Activated naive CD4-positive, alpha-beta T cell treated with anti-CD3 and anti-CD28 coated beads for 36 hours (primary cell): ENCODE data around the gene GFPT2. TPM values are rescaled to one million over a fixed set of nuclear protein-coding genes. Genes with fewer than 3 reads are reported as not detected.
A peak's percentile ranks its signal among the peaks of the same experiment; 100 is the strongest.

ENCODE experiments used
- CTCF ChIA-PET: fragments of 350-600 bp; sonication (Branson Sonifier 250); formaldehyde crosslinking; loops from one replicate; lab custom pipeline; 2021; ENCODE audit warnings: antibody characterized with exemption; lab: Charles Lee
- DNase-seq: peaks from one replicate; pipeline ENCODE4 v3.0.0-alpha.2; 2020
- H3K27ac Mint-ChIP-seq: one replicate; pipeline ENCODE4 v1.8.0; 2021; ENCODE audit warnings: mild to moderate bottlenecking, mixed read lengths
- H3K27me3 Mint-ChIP-seq: one replicate; pipeline ENCODE4 v1.8.0; 2021; ENCODE audit warnings: low read depth, mixed read lengths
- H3K36me3 Mint-ChIP-seq: one replicate; pipeline ENCODE4 v1.8.0; 2021; ENCODE audit warnings: low read depth, mixed read lengths
- H3K4me1 Mint-ChIP-seq: one replicate; pipeline ENCODE4 v1.8.0; 2021; ENCODE audit warnings: low read depth, mixed read lengths
- H3K4me3 Mint-ChIP-seq: one replicate; pipeline ENCODE4 v1.8.0; 2021; ENCODE audit warnings: mild to moderate bottlenecking, moderate library complexity, mixed read lengths
- H3K9me3 Mint-ChIP-seq: one replicate; pipeline ENCODE4 v1.8.0; 2021; ENCODE audit warnings: mixed read lengths
- intact Hi-C: fragments of 100-400 bp; cut with micrococcal nuclease; formaldehyde crosslinking; loops from one replicate; pipeline ENCODE4 v1.15.1; 2023
- total RNA-seq, 2 experiments: library from RNA; stranded (reverse); gene quantifications; one replicate each; pipeline ENCODE4 v1.2.3, GENCODE V29; 2021

GFPT2 gene
- total RNA-seq, 2 experiments from 2014 or later, result 0.22 to 0.33 TPM

DNA sequence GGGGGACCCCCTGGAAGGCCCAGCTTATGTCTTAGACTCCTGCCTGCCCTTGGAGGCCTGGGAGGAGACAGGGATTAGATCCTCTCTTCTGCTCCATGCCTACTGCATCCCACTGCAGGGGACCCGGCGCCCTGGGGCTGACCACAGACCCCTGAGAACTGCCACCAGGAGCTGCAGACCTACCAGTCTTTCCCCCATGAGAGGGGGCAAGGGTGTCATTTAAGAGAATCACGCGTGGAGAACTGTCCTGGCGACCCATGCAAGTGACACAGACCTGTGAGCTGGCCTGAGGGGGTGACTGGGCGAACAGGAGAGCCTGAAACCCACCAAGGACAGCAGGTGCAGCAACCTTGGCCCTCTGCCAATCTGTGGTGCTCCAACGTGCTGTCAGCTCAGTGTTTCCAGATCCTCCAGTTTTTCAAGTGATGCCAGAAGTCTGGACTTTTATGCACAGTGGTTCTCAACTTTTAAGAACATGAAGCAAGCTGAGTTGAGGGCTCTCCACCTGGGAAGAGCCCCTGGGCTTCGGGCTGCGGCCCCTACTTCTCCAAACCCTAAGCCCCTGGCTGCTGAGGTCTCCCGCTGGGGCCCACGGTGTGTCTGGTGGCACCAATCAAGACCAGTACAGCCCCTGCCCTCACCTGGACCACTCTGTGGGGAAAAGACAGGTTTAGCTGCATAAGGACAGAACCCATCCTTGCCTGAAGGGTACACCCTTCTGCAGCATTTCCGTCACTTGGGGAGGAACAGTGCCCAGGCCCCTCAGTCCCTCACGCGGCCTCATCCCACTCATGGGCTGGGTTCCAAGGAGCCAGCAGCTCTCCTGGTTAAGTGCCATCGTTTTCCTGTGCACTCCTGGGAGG lies 18.2 kb downstream of the GFPT2 start:
- CTCF ChIA-PET, result interaction anchor here (0.6 kb wide), 1 partner anchor 19 kb away, joined by 4 read pairs; the partner anchor contains the start of gene GFPT2
- no peak overlapping the region for H3K4me3 Mint-ChIP-seq
- no peak for DNase-seq

GRCh38 chr5:180334176-180334575 lies 19.0 kb downstream of the GFPT2 start:
- Mint-ChIP-seq H3K9me3 (no peaks in the 10 kb centered on the region), H3K36me3 (no peaks in the 10 kb centered on the region), H3K27me3 (peaks cover 16% of the 10 kb centered on the region), H3K27ac (no peak overlapping the region), H3K4me1 (no peaks in the 10 kb centered on the region), H3K4me3 (no peak overlapping the region)
- CTCF ChIA-PET, result no interaction called here
- DNase-seq, result no peak
- intact Hi-C loops, result no loop called here

More for the DNA sequence above, 18.2 kb downstream of the GFPT2 start:
- H3K4me1 Mint-ChIP-seq, result no peaks in the 10 kb centered on the region
- H3K9me3 Mint-ChIP-seq, result no peaks in the 10 kb centered on the region
- H3K36me3 Mint-ChIP-seq, result no peaks in the 10 kb centered on the region
- peaks cover 16% of the 10 kb centered on the region for H3K27me3 Mint-ChIP-seq
- intact Hi-C loops, result no loop called here
- H3K27ac Mint-ChIP-seq, result no peak overlapping the region

- Mint-ChIP-seq H3K4me1 (no peaks in the 10 kb centered on the region), H3K9me3 (no peaks in the 10 kb centered on the region), H3K27me3 (peaks cover 16% of the 10 kb centered on the region), H3K4me3 (no peak overlapping the region), H3K27ac (no peak overlapping the region), H3K36me3 (no peaks in the 10 kb centered on the region)
- DNase-seq, result no peak
- intact Hi-C loops, result no loop called here
- CTCF ChIA-PET, result no interaction called here
These were observed 19.5 kb downstream of the GFPT2 start for GRCh38 chr5:180333661-180334060.

DNA sequence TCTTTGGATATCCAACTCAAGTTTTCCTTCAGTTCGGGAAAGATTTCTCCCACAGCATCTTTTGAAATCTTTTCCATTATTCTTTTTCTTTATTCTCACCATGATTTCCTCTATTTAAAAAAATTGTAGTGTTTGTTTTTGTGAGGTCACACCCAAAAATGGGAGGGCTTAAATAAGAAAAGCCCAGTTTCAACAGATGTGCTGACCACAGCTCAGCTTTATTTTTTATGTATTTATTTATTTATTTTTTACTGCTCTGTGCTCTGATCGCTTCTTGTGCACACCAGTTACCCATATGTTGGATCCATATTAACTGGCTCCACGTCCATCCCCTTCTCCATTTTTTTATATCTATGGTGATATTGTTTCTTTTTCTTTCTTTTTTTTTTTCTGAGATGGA lies 20.3 kb downstream of the GFPT2 start:
- H3K27me3 Mint-ChIP-seq, result peaks cover 16% of the 10 kb centered on the region
- H3K4me1 Mint-ChIP-seq, result no peaks in the 10 kb centered on the region
- CTCF ChIA-PET, result no interaction called here
- no peaks in the 10 kb centered on the region for H3K9me3 Mint-ChIP-seq
- intact Hi-C loops, result no loop called here
- no peak overlapping the region for H3K27ac Mint-ChIP-seq
- H3K36me3 Mint-ChIP-seq, result no peaks in the 10 kb centered on the region
- H3K4me3 Mint-ChIP-seq, result no peak overlapping the region
- DNase-seq, result no peak

DNA sequence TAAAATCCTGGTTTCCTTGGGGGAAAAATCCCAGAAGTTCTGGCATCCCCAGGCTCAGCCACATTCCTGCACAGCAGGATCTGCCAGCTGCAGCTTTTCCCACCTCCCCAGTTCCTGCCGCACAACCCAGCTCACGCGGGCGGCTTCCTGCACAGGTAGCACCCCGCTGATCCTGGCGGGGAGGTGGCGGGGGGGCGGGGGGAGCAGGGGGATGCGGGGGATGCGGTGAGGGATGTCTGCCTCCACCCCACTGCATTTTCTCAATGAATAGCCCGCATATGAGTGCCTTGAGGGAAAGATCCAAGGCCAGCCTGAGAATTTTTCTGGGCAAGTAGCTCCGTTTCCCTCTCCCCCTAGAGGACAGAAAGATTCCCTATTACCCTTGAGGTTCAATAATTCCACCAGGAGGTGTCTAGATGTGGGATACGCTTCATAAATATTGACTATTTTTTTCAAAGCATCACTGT lies 21.1 kb downstream of the GFPT2 start:
- intact Hi-C loops, result no loop called here
- CTCF ChIA-PET, result interaction anchor here (0.9 to 1.7 kb wide), 2 partner anchors 16 to 39 kb away, joined by 3 to 8 read pairs; no protein-coding TSS in a partner anchor
- Mint-ChIP-seq H3K4me3 (no peak overlapping the region), H3K27ac (no peak overlapping the region), H3K27me3 (peaks cover 16% of the 10 kb centered on the region), H3K9me3 (no peaks in the 10 kb centered on the region), H3K36me3 (no peaks in the 10 kb centered on the region), H3K4me1 (no peaks in the 10 kb centered on the region)
- no peak for DNase-seq

- CTCF ChIA-PET, result interaction anchor here (0.9 to 1.7 kb wide), 2 partner anchors 16 to 39 kb away, joined by 3 to 8 read pairs; no protein-coding TSS in a partner anchor
- no peak for DNase-seq
- Mint-ChIP-seq H3K27me3 (peaks cover 16% of the 10 kb centered on the region), H3K27ac (no peak overlapping the region), H3K9me3 (no peaks in the 10 kb centered on the region), H3K4me1 (no peaks in the 10 kb centered on the region), H3K4me3 (no peak overlapping the region), H3K36me3 (no peaks in the 10 kb centered on the region)
- intact Hi-C loops, result no loop called here
These were observed 21.5 kb downstream of the GFPT2 start for GRCh38 chr5:180331647-180331950.

DNA sequence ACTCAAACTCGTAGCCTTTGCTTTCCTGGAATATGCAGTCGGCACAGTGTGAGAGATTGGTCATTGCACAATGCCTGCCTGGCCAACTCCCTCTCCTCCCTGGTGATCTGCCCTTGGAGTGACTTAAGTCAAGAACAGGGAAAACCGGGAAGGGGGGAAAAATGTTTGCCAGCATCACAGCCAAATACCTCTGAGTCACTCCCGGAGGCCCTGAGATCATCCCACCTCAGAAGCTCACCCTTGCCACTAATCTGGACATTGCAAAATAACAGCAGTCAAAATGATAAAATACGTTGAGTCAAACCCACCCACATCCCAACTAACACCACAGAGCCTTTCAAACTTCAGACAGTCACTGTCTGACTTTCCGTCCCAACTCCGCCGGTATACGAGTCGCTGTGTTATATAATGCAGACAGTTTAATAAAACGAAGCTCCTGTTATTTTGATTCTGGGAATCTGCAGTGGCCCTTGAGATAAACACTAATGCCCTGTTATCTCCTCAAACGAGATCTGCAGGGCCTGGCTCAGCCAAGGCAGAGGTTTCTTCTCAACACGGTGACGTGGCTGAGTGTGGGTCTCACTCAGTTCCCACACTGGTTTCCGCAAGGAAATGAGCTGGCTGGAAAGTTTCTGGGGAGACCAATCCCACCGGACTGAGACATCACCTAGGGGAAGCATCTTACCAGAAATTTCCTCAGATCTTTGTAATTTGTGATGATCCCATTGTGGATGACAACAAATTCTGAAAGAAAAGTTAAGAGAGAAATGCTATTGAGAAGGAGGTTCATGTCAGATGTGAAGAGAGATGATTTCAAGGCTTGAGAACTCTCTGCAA lies 22.1 kb downstream of the GFPT2 start:
- Mint-ChIP-seq H3K4me1 (no peaks in the 10 kb centered on the region), H3K36me3 (no peaks in the 10 kb centered on the region), H3K27me3 (peaks cover 16% of the 10 kb centered on the region), H3K9me3 (no peaks in the 10 kb centered on the region), H3K4me3 (no peak overlapping the region), H3K27ac (no peak overlapping the region)
- no peak for DNase-seq
- intact Hi-C loops, result no loop called here
- CTCF ChIA-PET, result interaction anchor here (0.6 to 1.7 kb wide), 3 partner anchors 15 to 447 kb away, joined by 3 to 8 read pairs (median 3); no protein-coding TSS in a partner anchor

- intact Hi-C loops, result no loop called here
- Mint-ChIP-seq H3K27me3 (peaks cover 16% of the 10 kb centered on the region), H3K4me3 (no peak overlapping the region), H3K36me3 (no peaks in the 10 kb centered on the region), H3K9me3 (no peaks in the 10 kb centered on the region), H3K4me1 (no peaks in the 10 kb centered on the region), H3K27ac (no peak overlapping the region)
- CTCF ChIA-PET, result interaction anchor here (0.6 to 4.3 kb wide), 3 partner anchors 15 to 248 kb away, joined by 3 to 45 read pairs (median 3); no protein-coding TSS in a partner anchor
- no peak for DNase-seq
These were observed 22.9 kb downstream of the GFPT2 start for GRCh38 chr5:180330270-180330648.

DNA sequence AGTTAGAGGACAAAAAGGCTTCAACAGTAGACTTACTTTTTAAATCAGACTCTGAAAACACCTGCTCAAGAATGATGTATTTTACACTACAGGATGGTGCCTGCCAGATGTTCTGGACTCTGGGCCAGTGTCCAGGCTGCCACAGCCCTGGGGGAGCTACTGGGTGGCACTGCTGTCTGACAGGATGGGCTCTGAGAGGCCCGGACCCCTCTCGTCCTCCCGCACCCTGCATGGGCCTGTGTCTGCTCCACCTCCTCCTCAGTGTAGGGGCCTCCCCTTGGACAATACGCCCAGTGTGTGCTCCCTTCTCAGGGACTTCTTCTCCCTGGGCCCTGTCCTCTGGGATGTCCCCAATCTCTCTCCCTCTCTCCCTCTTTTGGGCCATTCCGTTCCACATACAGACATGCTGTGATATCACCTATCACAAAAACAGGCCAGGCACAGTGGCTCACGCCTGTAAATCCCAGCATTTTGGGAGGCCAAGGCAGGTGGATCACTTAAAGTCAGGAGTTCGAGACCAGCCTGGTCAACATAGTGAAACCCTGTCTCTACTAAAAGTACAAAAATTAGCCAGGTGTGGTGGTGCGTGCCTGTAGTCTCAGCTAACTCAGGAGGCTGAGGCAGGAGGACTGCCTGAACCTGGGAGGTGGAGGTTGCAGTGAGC lies 23.4 kb downstream of the GFPT2 start:
- no peak for DNase-seq
- intact Hi-C loops, result no loop called here
- Mint-ChIP-seq H3K27me3 (peaks cover 16% of the 10 kb centered on the region), H3K4me1 (no peaks in the 10 kb centered on the region), H3K36me3 (no peaks in the 10 kb centered on the region), H3K27ac (no peak overlapping the region), H3K9me3 (no peaks in the 10 kb centered on the region), H3K4me3 (no peak overlapping the region)
- CTCF ChIA-PET, result interaction anchor here (0.6 to 4.3 kb wide), 14 partner anchors 10 to 248 kb away, joined by 3 to 48 read pairs (median 4); no protein-coding TSS in a partner anchor

DNA sequence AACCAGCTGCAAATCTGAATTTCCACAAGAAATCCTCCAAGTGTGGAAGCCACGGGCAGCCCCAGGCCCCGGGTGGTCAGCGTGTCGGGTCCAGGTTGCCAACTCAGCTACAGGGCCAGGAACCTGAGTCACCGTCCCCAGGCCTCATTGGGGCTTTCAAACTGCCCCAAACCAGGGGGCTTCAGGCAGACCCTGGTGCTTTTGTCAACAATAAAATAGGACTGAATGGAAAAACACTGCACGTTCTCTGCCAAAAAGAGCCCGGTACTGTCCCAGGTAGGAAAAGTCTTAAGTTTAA lies 24.0 kb downstream of the GFPT2 start:
- Mint-ChIP-seq H3K36me3 (no peaks in the 10 kb centered on the region), H3K27me3 (peaks cover 16% of the 10 kb centered on the region), H3K9me3 (no peaks in the 10 kb centered on the region), H3K27ac (no peak overlapping the region), H3K4me3 (no peak overlapping the region), H3K4me1 (no peaks in the 10 kb centered on the region)
- DNase-seq, result no peak
- intact Hi-C loops, result no loop called here
- CTCF ChIA-PET, result interaction anchor here (0.6 to 4.3 kb wide), 28 partner anchors 9 to 277 kb away, joined by 3 to 48 read pairs (median 4); partner anchors contain the start of gene GFPT2

DNA sequence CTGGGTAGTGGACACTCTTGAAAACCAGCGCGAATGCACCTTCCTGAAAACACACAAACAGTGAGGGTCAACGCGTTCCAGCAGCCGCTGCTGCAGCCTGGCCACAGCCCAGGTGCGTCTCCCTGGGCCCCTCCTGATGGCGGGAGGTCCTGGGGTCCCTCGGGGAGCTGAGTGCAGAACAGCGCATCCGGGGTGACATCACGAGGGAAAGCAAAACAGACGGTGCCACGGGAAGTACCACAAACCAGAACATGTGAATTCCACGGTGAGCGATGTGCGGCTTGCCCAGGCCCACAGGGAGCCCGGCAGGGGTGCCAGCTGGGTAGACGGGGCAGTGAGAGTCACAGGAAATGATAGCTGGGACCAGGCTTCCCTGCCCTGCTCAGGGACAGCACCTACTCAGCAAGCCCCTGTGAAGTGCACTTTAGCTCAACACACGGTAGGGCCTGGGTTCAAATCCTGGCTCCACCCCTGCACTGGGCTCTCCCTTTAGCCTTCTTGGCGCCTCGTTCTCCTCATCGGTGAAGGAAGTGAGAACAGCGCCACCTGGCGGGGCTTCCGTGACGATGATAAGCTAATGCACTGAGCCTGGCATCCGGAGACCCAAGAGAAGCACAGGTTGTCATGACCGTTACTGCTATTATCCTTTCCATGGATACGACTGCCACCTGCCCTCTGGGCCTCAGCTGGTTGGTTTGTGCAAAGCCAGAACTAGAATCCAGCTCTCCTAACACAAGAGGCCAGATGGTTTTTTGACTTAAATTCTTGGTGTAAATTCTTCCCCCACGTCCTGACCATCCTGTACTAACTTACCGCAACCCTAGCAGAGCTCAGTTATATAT lies 24.6 kb downstream of the GFPT2 start:
- peak; percentile 93 for DNase-seq
- peaks cover 14% of the 10 kb centered on the region for H3K27me3 Mint-ChIP-seq

More for the DNA sequence above, 24.6 kb downstream of the GFPT2 start:
- H3K27ac Mint-ChIP-seq, result no peak overlapping the region
- H3K4me1 Mint-ChIP-seq, result no peaks in the 10 kb centered on the region
- no peaks in the 10 kb centered on the region for H3K36me3 Mint-ChIP-seq
- CTCF ChIA-PET, result interaction anchor here (0.6 to 4.3 kb wide), 30 partner anchors 9 to 278 kb away, joined by 3 to 48 read pairs (median 4); partner anchors contain the start of gene GFPT2
- H3K4me3 Mint-ChIP-seq, result no peak overlapping the region
- H3K9me3 Mint-ChIP-seq, result no peaks in the 10 kb centered on the region
- intact Hi-C loops, result loop anchor here (1.0 kb wide), 2 partner anchors 35 to 201 kb away; no protein-coding TSS in a partner anchor
